GM20000 (cell line): Measurements from ENCODE around the gene ADCK1.
"Not testable (repeated sequence)": the region's sequence is repeated elsewhere in the genome, so short reads cannot be mapped to it uniquely, and the experiment has no call there.

Experiments
- DNase-seq: peaks from one replicate; pipeline ENCODE4 v3.0.0; 2012; ENCODE audit warnings: low spot score
- CTCF ChIP-seq: IDR thresholded peaks from 2 replicates; pipeline ENCODE4 v1.5.1; 2012; ENCODE audit warnings: mild to moderate bottlenecking, control low read depth; ENCODE audit errors: extremely low read depth, missing control alignments

The ADCK1 gene

DNA sequence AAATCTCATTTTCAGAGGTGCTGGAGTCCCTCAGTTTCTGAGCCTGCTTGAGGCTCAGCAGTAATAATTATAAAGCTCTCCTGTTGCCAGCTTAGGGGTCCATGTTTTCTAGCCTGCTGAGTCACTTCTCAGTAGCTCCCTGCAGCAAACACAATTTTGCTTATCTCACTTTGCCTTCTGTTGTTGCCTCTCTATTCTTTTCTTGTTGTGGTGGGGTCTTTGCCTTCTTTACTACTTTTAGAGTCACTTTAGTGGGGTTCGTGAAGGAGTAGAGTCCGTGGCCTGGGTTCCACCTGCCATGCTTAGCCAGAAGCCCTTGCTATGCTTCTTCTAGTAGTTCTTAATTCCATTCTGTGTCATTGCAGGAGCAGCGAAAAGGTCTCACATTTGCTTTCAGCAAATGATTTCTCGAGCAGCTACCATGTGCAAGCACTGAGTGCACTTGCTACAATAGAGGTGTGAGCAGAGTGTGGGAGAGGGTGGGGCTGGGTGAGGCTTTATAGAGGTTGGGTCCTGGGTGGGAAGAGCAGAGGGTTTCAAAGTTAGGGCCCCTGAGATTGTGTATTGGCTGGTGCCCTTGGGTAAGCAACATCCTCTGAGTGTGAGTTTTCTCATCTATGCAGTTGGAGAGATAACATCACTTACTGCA lies 114.3 kb downstream of the ADCK1 start:
- DNase-seq, result no peak
- no peak for TF ChIP-seq CTCF

- DNase-seq, result not testable (repeated sequence)
Observed at GRCh38 chr14:77915390-77915789, 115.5 kb downstream of the ADCK1 start.

DNA sequence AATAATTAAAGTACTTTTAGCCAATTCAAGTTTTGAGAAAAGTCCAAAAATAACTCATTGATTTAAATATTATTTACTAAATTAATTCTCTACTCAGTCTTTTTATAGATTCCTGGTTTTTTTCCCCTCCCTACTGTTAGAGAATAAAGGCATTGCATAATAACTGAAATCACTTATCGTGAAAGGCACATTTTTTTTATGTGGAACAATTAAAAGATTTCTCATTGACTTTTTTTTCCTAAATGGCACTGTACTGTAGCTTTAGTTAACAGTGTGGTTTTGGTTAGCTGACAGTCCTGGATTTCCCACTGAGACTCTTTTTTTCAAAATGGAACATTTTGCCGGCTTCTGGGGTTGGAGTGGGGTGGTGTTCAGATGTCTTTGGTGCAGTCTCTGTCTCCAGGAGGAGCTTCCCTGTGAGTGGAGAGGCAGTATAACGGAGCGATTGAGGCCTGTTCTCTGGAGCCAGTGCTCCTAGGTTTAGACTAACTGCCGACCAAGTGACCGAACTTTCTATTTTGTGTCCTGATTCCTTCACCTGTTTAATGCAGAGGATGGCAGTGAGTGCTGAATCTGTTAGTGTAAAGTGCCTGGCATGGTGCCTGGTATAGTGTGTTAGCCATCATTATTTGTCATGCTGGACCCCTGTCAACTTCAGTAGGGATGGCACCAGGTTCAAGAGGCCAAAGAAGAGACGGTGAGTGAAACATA lies 117.7 kb downstream of the ADCK1 start:
- DNase-seq, result no peak
- no peak for TF ChIP-seq CTCF

DNA sequence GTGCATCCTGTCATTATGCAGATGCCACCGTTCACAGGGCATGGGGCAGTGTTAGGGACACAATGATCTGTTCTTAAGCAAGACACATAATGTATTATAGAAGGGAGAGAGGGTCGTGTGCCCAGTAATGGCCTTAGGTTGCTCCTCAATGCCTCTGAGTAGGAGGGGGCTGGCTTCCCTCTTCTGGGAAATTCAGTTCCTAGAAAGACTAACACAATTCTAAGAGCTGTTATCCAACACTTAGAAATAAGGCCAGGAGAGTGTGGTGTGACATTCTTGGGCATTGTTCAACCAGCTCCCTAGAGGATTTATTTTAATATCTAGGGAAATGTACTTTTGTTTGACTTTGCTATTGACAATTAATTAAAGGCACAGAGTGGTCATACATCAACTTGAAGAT lies 118.5 kb downstream of the ADCK1 start:
- DNase-seq, result no peak
- no peak for TF ChIP-seq CTCF

GRCh38 chr14:77920312-77920711 lies 120.4 kb downstream of the ADCK1 start:
- TF ChIP-seq CTCF, result no peak

GRCh38 chr14:77921818-77922217 lies 121.9 kb downstream of the ADCK1 start:
- DNase-seq, result no peak
- no peak for TF ChIP-seq CTCF

More at GRCh38 chr14:77920312-77920711, 120.4 kb downstream of the ADCK1 start:
- no peak for DNase-seq

GRCh38 chr14:77923131-77923936 lies 123.4 kb downstream of the ADCK1 start:
- no peak for TF ChIP-seq CTCF
- DNase-seq, result no peak
